ENCODE results near the gene PIP5K1C. TPM values are rescaled to one million over a fixed set of nuclear protein-coding genes. Genes with fewer than 3 reads are reported as not detected.

The PIP5K1C gene
- total RNA-seq, 1 experiment from 2014 or later = 26.9 TPM

- peaks cover 7 to 21% of the 10 kb centered on the region in 2 experiments; a peak in 3 of 4 replicates for H3K4me1 ChIP-seq (ENCODE audit: control insufficient read depth in 1 of 2, insufficient read depth in 2 of 2, low read length in 2 of 2)
- no peak overlapping the region for H3K9ac ChIP-seq (ENCODE audit: low read length)
- BruUV-seq (replicated peaks) = no TSS peak
- H3K4me3 ChIP-seq (replicated peaks in 1 of 2; ENCODE audit: low read depth in 1 of 2, low read length in 2 of 2) = no peak overlapping the region
- ChIA-PET CTCF (no interaction called here), POLR2A (interaction anchor here (1.0 kb wide), 1 partner anchor 15 kb away, joined by 3 read pairs; no protein-coding TSS in a partner anchor), RAD21 (ENCODE audit: low non-redundant PET in 1 of 2, low total read pairs in 2 of 2, uncharacterized antibody in 2 of 2, unreplicated experiment in 2 of 2) (no interaction called here)
- no peaks in the 10 kb centered on the region for H3K9me3 ChIP-seq (ENCODE audit: control insufficient read depth in 1 of 2, insufficient read depth in 1 of 2, low read depth in 1 of 2, low read length in 2 of 2)
- H2AFZ ChIP-seq (ENCODE audit: low read depth, low read length, poor library complexity, severe bottlenecking) = no peak overlapping the region
- peaks cover 32% of the 10 kb centered on the region for H3K79me2 ChIP-seq (ENCODE audit: insufficient read depth, low read length)
- ATAC-seq (no peak), DNase-seq (ENCODE audit: low read depth, low spot score) (no peak)
- H3K27ac ChIP-seq (ENCODE audit: low read depth, low read length) = no peak overlapping the region
- peaks cover 5% of the 10 kb centered on the region; the same call in 1 of the 2 replicates for H4K20me1 ChIP-seq (ENCODE audit: insufficient read depth)
- H3K27me3 ChIP-seq (ENCODE audit: insufficient read depth, low read length) = no peaks in the 10 kb centered on the region
- no peak overlapping the region for H3K4me2 ChIP-seq (ENCODE audit: low read length)
- intact Hi-C loops (cut with micrococcal nuclease) = no loop called here
- H3K36me3 ChIP-seq (ENCODE audit: control insufficient read depth in 1 of 2, insufficient read depth in 2 of 2, low read length in 2 of 2) = peaks cover 0 to 5% of the 10 kb centered on the region in 2 experiments; a peak in 2 of 4 replicates
- TF ChIP-seq POLR2AphosphoS5 (IDR thresholded peaks at IDR 0.05; ENCODE audit: low read depth, low read length) (no peak), JUND (IDR thresholded peaks at IDR 0.05) (no peak), CEBPB (IDR thresholded peaks at IDR 0.05; ENCODE audit: low read depth) (no peak), CBX3 (IDR thresholded peaks at IDR 0.05; ENCODE audit: low read depth) (no peak), EGR1 (IDR thresholded peaks at IDR 0.05; ENCODE audit: low read depth) (no peak), TCF7L2 (IDR thresholded peaks at IDR 0.05; ENCODE audit: borderline replicate concordance, extremely low read depth, insufficient read depth, insufficient read length) (no peak), ZBTB33 (IDR thresholded peaks at IDR 0.05; ENCODE audit: extremely low read depth, insufficient replicate concordance, low read length) (no peak)
- TF ChIP-seq, protein P1, sequence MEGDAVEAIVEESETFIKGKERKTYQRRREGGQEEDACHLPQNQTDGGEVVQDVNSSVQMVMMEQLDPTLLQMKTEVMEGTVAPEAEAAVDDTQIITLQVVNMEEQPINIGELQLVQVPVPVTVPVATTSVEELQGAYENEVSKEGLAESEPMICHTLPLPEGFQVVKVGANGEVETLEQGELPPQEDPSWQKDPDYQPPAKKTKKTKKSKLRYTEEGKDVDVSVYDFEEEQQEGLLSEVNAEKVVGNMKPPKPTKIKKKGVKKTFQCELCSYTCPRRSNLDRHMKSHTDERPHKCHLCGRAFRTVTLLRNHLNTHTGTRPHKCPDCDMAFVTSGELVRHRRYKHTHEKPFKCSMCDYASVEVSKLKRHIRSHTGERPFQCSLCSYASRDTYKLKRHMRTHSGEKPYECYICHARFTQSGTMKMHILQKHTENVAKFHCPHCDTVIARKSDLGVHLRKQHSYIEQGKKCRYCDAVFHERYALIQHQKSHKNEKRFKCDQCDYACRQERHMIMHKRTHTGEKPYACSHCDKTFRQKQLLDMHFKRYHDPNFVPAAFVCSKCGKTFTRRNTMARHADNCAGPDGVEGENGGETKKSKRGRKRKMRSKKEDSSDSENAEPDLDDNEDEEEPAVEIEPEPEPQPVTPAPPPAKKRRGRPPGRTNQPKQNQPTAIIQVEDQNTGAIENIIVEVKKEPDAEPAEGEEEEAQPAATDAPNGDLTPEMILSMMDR (IDR thresholded peaks at IDR 0.05 in 2 of 3, conservative IDR thresholded peaks at IDR 0.05 in 1 of 3; ENCODE audit: borderline replicate concordance in 1 of 3, insufficient read depth in 1 of 3, low read depth in 2 of 3, low read length in 2 of 3) = no peak
- H3K9me2 ChIP-seq (ENCODE audit: insufficient read depth) = no peaks in the 10 kb centered on the region
Observed at GRCh38 chr19:3623716-3624115, 76.6 kb downstream of the PIP5K1C start.
